Measurements from ENCODE around the gene FANCF.

Gene FANCF

DNA sequence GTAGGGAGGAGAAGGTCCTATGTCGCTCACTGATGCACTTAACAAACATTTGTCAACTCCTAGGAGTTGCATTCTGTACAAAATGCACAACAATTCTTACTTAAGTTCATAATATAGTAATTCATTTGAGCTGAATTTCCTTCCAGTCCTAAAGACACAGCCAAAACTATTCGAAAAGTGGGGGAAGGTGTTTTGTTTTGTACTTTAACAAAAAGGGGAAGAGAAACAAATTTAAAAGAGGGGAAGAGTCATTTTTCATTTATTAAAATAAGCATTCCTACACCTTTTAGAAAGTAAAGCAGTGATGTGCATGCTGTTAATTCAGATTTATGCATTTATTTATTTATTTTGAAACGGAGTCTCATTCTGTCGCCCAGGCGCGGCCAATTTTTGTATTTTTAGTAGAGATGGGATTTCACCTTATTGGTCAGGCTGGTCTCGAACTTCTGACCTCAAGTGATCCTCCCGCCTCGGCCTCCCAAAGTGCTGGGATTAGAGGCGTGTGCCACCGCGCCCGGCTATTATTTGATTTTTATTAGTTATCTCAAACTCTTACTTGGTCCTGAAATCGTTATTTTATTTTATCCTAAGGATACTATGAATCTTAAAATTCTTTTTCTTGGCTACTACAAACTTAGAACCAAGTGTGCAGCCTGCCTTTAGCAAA is 1.1 kb upstream of the FANCF start:
- DNase-seq (ENCODE audit: low read depth in 2 of 3, low spot score in 1 of 3): no peak

DNA sequence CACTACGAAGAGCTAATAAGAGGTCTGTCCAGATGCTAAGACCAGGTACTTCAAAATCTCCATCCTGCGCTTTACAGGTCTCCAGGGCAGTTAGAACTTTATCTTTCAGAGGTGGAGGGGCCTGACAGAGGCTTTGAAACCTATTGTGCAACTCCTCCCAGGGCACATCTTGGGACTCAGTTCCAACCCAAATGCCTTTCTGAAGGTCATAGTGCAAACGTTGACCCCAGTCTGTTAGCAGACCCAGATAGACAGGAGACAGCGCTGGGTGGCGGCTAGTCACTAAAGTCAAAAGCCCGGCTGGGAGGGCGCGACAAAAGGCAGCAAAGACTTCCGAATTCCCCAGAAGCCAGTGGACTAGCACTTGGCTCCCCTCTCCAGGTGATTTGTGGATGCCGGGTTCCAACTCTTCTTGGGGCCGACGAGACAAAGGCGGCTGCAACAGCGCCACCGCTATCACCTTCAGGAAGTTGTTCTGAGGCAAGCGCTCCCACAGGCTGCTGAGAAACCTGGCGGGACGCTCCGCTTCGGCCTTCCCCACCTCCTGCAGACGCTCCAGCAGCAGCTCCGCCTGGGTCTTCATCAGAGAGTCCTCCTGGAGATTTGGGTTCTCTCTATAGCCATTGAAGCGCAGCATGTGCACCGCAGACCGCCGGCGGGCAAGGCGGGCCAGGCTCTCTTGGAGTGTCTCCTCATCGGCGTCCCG is 728 bp downstream of the FANCF start:
- DNase-seq (ENCODE audit: low read depth in 2 of 3, low spot score in 1 of 3): peak; percentile 37 to 55 (median 43)

DNA sequence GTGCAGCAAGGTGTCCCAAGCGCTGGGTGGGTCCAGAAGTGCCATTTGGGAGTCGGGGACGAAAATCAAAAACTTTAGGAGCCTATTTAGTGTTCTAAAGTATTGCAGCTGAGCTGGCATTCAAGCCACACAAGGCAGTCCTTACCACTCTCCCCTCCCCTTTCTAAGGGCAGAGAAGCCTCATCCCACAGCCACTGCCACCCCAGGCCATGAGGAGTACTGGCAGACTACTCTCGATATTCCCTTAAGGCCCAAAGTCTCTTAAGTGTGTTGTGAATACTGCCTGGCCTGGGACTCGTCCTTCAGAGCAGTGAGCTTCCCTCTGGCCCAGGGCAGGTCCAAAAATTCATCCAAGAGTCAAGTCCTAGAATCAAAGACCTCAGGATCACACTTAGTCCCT is 7.8 kb downstream of the FANCF start:
- DNase-seq (ENCODE audit: low read depth in 2 of 3, low spot score in 1 of 3): no peak

GRCh38 chr11:22603933-22604332 is 21.7 kb downstream of the FANCF start:
- DNase-seq (ENCODE audit: low read depth in 2 of 3, low spot score in 1 of 3): no peak

- DNase-seq (ENCODE audit: low read depth in 2 of 3, low spot score in 1 of 3): no peak
Measured at GRCh38 chr11:22602504-22602903, 23.1 kb downstream of the FANCF start.

DNA sequence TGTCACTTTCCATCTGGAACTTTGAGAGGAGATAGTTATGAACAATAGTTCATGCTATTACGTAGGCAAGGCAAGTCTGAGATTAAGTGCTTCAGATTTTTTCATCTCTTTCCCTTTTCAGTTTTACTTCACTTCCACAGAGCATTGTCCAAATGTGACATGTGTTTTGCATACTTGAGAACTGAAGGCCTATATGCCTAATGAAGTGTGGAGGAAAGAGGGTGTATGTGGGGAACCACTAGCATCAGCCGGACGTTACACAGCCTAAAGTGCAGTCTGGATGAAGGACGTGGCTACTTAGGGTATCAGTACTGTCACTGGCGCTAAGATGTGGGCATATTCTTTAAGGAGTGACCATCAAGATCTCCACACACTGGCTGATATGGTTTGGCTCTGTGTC is 26.2 kb downstream of the FANCF start:
- no peak for DNase-seq (ENCODE audit: low read depth in 2 of 3, low spot score in 1 of 3)

- no peak for DNase-seq (ENCODE audit: low read depth in 2 of 3, low spot score in 1 of 3)
Measured at GRCh38 chr11:22597062-22597461, 28.6 kb downstream of the FANCF start.

DNA sequence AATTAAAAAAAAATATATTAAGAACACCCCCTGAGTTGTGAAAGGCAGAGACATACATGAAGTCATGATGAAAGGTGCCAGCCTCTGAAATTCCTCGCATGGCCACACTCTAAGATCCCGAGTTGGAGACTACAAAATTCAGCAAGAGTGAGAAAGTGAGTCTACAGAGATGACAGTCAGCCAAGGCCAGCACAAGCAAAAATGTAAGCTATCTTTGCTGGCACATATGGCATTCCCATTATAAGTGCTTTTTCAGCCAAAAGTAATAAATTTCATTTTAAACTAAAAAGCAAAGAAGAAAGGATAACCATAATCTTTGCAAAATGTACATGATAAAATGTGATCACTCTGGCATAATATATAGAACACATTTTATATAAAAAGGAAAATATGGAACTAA is 40.6 kb downstream of the FANCF start:
- DNase-seq (ENCODE audit: low read depth in 2 of 3, low spot score in 1 of 3): no peak

GRCh38 chr11:22583963-22584492 is 41.6 kb downstream of the FANCF start:
- DNase-seq (ENCODE audit: low read depth in 2 of 3, low spot score in 1 of 3): no peak

DNA sequence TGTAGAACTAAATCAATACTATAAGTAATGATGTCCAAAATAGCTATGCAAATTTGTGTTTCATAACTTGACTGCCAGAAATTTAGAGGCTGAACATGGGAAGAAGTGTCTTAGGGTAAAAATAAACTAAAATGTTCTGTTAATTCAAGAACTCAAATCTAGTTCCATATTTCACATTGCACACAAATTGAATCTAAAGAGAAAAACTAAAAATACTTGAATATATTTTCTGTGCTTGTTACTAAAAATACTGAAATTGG is 43.5 kb downstream of the FANCF start:
- DNase-seq (ENCODE audit: low read depth in 2 of 3, low spot score in 1 of 3): no peak

DNA sequence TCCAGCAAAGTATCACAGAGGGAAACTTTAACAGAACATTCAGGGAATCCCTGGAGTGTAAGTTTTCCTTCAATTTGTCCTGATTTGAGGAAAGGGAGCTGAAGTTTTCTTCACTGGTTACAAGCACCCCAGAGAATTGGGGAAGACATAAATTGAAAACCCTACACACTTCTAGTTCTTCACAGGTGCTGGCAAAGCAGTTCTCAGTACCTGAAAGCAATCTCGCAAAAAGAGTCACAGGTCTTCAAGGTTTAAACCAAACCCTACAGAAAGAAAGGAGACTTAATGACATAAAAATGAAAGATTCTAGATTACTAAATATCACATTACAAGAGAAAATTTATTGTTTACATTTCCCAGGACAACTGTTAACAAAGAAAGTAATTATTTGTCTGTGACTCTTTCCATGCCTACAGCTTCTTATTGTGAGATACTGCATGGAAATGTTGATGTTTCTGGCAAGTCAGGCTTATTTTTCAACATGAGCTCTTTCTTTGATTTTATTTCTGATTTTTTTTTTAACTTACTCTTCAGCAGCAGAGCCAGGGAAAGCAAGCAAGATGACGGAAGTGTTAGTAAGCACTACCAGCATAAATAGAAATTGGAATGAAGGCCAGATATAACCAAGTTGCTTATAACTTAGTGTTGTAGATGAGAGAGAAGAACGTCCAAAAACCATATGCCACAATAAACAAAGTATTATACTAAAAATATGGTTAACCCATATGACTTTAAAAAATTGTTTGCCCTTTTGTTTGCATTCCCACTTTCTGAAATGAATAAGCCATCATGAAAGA is 44.1 kb downstream of the FANCF start:
- no peak for DNase-seq (ENCODE audit: low read depth in 2 of 3, low spot score in 1 of 3)

DNA sequence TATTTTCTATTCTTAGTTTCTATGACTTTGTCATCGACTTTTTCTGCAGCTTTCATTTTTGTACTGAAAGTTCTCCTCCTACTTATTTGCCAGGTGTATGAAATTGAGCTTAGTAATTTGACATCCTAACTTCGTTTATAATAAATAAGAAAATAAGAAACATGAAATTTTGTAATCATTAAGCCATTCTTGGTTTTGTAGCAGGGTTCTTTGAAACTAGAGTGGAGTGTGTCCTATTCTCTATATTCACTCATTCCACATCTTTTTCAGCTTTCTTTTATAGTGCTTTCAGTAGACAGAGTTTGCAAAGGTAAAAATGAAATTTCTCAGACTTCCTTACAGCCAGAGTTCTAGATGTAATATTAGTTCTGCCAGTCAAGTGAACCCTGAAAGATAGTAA is 47.8 kb downstream of the FANCF start:
- no peak for DNase-seq (ENCODE audit: low read depth in 2 of 3, low spot score in 1 of 3)
